H1 (cell line): Measurements from ENCODE around the gene MYO5A. TPM values are rescaled to one million over a fixed set of nuclear protein-coding genes. Genes with fewer than 3 reads are reported as not detected.

Experiments
- CTCF ChIA-PET: fragments of 300-600 bp; sonication (Branson Sonifier 250); formaldehyde crosslinking; loops from one replicate; lab custom pipeline; 2021; ENCODE audit not compliant: partially characterized antibody; lab: Charles Lee
- POLR2A ChIA-PET: fragments of 300-600 bp; sonication (Branson Sonifier 250); formaldehyde crosslinking; loops from one replicate; lab custom pipeline; 2021; ENCODE audit warnings: inconsistent platforms; ENCODE audit not compliant: partially characterized antibody; lab: Charles Lee
- DNase-seq, 2 experiments: peaks; one replicate each; pipeline versions ENCODE4 v3.0.0 to v3.0.0-alpha.2; 2010 to 2022; ENCODE audit warnings: low spot score in 2 of 2, low read depth in 1 of 2, mixed read lengths in 1 of 2
- FAIRE-seq: peaks from 2 replicates; lab custom pipeline; 2011; peaks lifted over from hg19 to GRCh38; lab: Jason Lieb, UNC
- H2AFZ ChIP-seq: 2 replicates; pipeline ENCODE4 v1.8.1; 2012; ENCODE audit warnings: low read length, inconsistent platforms
- H2AK5ac ChIP-seq: 2 replicates; pipeline ENCODE4 v1.6.1; 2013; ENCODE audit warnings: low read depth, low read length
- H2BK120ac ChIP-seq: replicated peaks from 2 replicates; pipeline ENCODE3; 2013; ENCODE audit warnings: low read depth, low read length, inconsistent platforms
- H2BK12ac ChIP-seq: 2 replicates; pipeline ENCODE4 v1.6.1; 2013; ENCODE audit warnings: low read depth, low read length
- H2BK15ac ChIP-seq: 2 replicates; pipeline ENCODE4 v1.6.1; 2013; ENCODE audit warnings: low read length
- H2BK20ac ChIP-seq: 2 replicates; pipeline ENCODE4 v1.6.1; 2013; ENCODE audit warnings: low read length
- H2BK5ac ChIP-seq: 2 replicates; pipeline ENCODE4 v1.6.1; 2013; ENCODE audit warnings: low read depth, low read length
- H3K14ac ChIP-seq: 2 replicates; pipeline ENCODE4 v1.6.1; 2013; ENCODE audit warnings: inconsistent platforms; ENCODE audit not compliant: insufficient read length
- H3K18ac ChIP-seq: 2 replicates; pipeline ENCODE4 v1.6.1; 2013; ENCODE audit warnings: low read length; ENCODE audit errors: extremely low read depth
- H3K23ac ChIP-seq: 2 replicates; pipeline ENCODE4 v1.6.1; 2013; ENCODE audit warnings: inconsistent platforms; ENCODE audit not compliant: insufficient read length
- H3K23me2 ChIP-seq: 2 replicates; pipeline ENCODE4 v1.6.1; 2013; ENCODE audit warnings: low read depth, low read length
- H3K27ac ChIP-seq: 2 replicates; pipeline ENCODE4 v1.6.1; 2011; ENCODE audit warnings: low read depth, low read length, inconsistent platforms
- H3K27me3 ChIP-seq, 4 experiments: replicated peaks in 1 of 4; 1 replicate in 1 of 4; 2 replicates in 3 of 4; pipeline versions ENCODE4 v1.6.1 to v1.8.1; 2011 to 2013; ENCODE audit warnings: low read length in 3 of 4, mild to moderate bottlenecking in 3 of 4, inconsistent platforms in 2 of 4, mixed read lengths in 2 of 4, moderate library complexity in 1 of 4; ENCODE audit not compliant: control insufficient read depth in 3 of 4, insufficient read depth in 3 of 4; ENCODE audit errors: extremely low read depth in 1 of 4
- H3K36me3 ChIP-seq, 4 experiments: 2 replicates each; pipeline versions ENCODE4 v1.6.1 to v1.8.1; 2011 to 2013; ENCODE audit warnings: mild to moderate bottlenecking in 4 of 4, low read length in 3 of 4, moderate library complexity in 2 of 4, control low read depth in 1 of 4, inconsistent platforms in 1 of 4; ENCODE audit not compliant: insufficient read depth in 4 of 4, control insufficient read depth in 2 of 4
- H3K4ac ChIP-seq: replicated peaks from 2 replicates; pipeline ENCODE3; 2013; ENCODE audit warnings: low read length, low read depth, mixed read lengths, inconsistent platforms; ENCODE audit not compliant: insufficient read length
- H3K4me1 ChIP-seq, 4 experiments: replicated peaks in 1 of 4; 1 replicate in 1 of 4; 2 replicates in 3 of 4; pipeline versions ENCODE4 v1.6.1 to v1.8.1; 2011 to 2013; ENCODE audit warnings: low read length in 3 of 4, inconsistent platforms in 2 of 4, mixed read lengths in 1 of 4; ENCODE audit not compliant: insufficient read depth in 4 of 4, control insufficient read depth in 3 of 4
- H3K4me2 ChIP-seq, 2 experiments: 2 replicates each; pipeline versions ENCODE4 v1.6.1 to v1.8.1; 2011 to 2013; ENCODE audit warnings: low read depth in 2 of 2, low read length in 2 of 2, control low read depth in 1 of 2, inconsistent platforms in 1 of 2, mild to moderate bottlenecking in 1 of 2; ENCODE audit not compliant: insufficient read depth in 1 of 2
- H3K4me3 ChIP-seq, 4 experiments: fragments of 200-600, 300-600 bp in 1 of 4; sonication (generic), shearing (Covaris generic), sonication (Bioruptor Twin) in 1 of 4; 2 replicates each; pipeline versions ENCODE4 v1.5.1 to v1.8.1; 2011 to 2016; ENCODE audit warnings: low read length in 4 of 4, low read depth in 3 of 4, control low read depth in 2 of 4, inconsistent platforms in 2 of 4, mild to moderate bottlenecking in 2 of 4, mixed read lengths in 1 of 4, moderate library complexity in 1 of 4; ENCODE audit not compliant: insufficient read depth in 2 of 4; ENCODE audit errors: extremely low read depth in 1 of 4
- H3K56ac ChIP-seq: replicated peaks from 2 replicates; pipeline ENCODE3; 2013; ENCODE audit warnings: low read depth, mild to moderate bottlenecking, mixed read lengths, low read length, inconsistent platforms; ENCODE audit not compliant: insufficient read length
- H3K79me1 ChIP-seq: 2 replicates; pipeline ENCODE4 v1.6.1; 2013; ENCODE audit warnings: low read depth, low read length, control low read depth
- H3K79me2 ChIP-seq, 2 experiments: 2 replicates each; pipeline versions ENCODE4 v1.6.1 to v1.8.1; 2012 to 2013; ENCODE audit warnings: low read length in 2 of 2, mild to moderate bottlenecking in 2 of 2, inconsistent platforms in 1 of 2; ENCODE audit not compliant: insufficient read depth in 2 of 2, control insufficient read depth in 1 of 2
- H3K9ac ChIP-seq, 4 experiments: replicated peaks in 1 of 4; 1 replicate in 1 of 4; 2 replicates in 3 of 4; pipeline versions ENCODE4 v1.6.1 to v1.8.1; 2011 to 2013; ENCODE audit warnings: low read depth in 3 of 4, low read length in 3 of 4, control low read depth in 2 of 4, mild to moderate bottlenecking in 2 of 4, moderate library complexity in 2 of 4, inconsistent platforms in 1 of 4; ENCODE audit errors: extremely low read depth in 1 of 4
- H3K9me3 ChIP-seq, 2 experiments: 2 replicates each; pipeline versions ENCODE4 v1.6.1 to v1.8.1; 2012 to 2013; ENCODE audit warnings: mild to moderate bottlenecking in 2 of 2, moderate library complexity in 2 of 2, control low read depth in 1 of 2, inconsistent platforms in 1 of 2, low read depth in 1 of 2, low read length in 1 of 2, mixed read lengths in 1 of 2; ENCODE audit not compliant: insufficient read depth in 2 of 2
- H4K20me1 ChIP-seq, 2 experiments: replicated peaks in 1 of 2; 2 replicates each; pipeline versions ENCODE3 to v1.8.1; 2011 to 2013; ENCODE audit warnings: inconsistent platforms in 2 of 2, low read length in 2 of 2, mild to moderate bottlenecking in 1 of 2; ENCODE audit not compliant: insufficient read depth in 2 of 2, control insufficient read depth in 1 of 2
- H4K5ac ChIP-seq: 2 replicates; pipeline ENCODE4 v1.6.1; 2013; ENCODE audit warnings: low read length, low read depth, mixed read lengths, inconsistent platforms; ENCODE audit not compliant: insufficient read length
- H4K8ac ChIP-seq: 2 replicates; pipeline ENCODE4 v1.8.0; 2013; ENCODE audit warnings: mild to moderate bottlenecking, moderate library complexity, low read length, inconsistent platforms; ENCODE audit not compliant: insufficient read depth; ENCODE audit errors: extremely low read depth
- H4K91ac ChIP-seq: replicated peaks from 2 replicates; pipeline ENCODE3; 2013; ENCODE audit warnings: low read length, mixed read lengths, inconsistent platforms; ENCODE audit not compliant: insufficient read length
- CBX8 ChIP-seq: fragments of 300-800, 300-1000 bp; sonication (generic); IDR thresholded peaks from 2 replicates; pipeline ENCODE4 v1.7.1; 2016; ENCODE audit warnings: low read depth, low read length, borderline replicate concordance
- CTCF ChIP-seq, 3 experiments: IDR thresholded peaks; 1 replicate in 2 of 3; 2 replicates in 1 of 3; pipeline versions ENCODE4 v1.5.1 to v1.6.1; 2011; ENCODE audit warnings: low read length in 3 of 3, mild to moderate bottlenecking in 3 of 3, inconsistent platforms in 2 of 3, low read depth in 1 of 3, moderate library complexity in 1 of 3; ENCODE audit not compliant: insufficient read depth in 1 of 3; ENCODE audit errors: control extremely low read depth in 1 of 3
- E2F6 ChIP-seq: IDR thresholded peaks from 2 replicates; pipeline ENCODE4 v1.6.1; 2012; ENCODE audit warnings: inconsistent platforms
- EZH2 ChIP-seq: fragments of 200-600 bp; sonication (generic); IDR thresholded peaks from 2 replicates; pipeline ENCODE4 v1.7.1; 2012; ENCODE audit warnings: low read depth, mild to moderate bottlenecking, moderate library complexity, low read length, inconsistent platforms; ENCODE audit not compliant: severe bottlenecking
- POLR2AphosphoS5 ChIP-seq: IDR thresholded peaks from 2 replicates; pipeline ENCODE4 v1.6.1; 2011; ENCODE audit warnings: low read depth, low read length
- RNF2 ChIP-seq: fragments of 200-900, 300-1000 bp; sonication (generic); IDR thresholded peaks from 2 replicates; pipeline ENCODE4 v1.7.1; 2016; ENCODE audit warnings: borderline replicate concordance, low read depth, mild to moderate bottlenecking, antibody characterized with exemption, low read length; ENCODE audit not compliant: poor library complexity, severe bottlenecking; ENCODE audit errors: missing control alignments
- SIRT6 ChIP-seq: IDR thresholded peaks from one replicate; pipeline ENCODE4 v1.7.1; 2012; ENCODE audit warnings: low read length, inconsistent platforms
- SP2 ChIP-seq: IDR thresholded peaks from 2 replicates; pipeline ENCODE4 v1.6.1; 2012; ENCODE audit warnings: mild to moderate bottlenecking, low read length, inconsistent platforms
- SP4 ChIP-seq: IDR thresholded peaks from 2 replicates; pipeline ENCODE4 v1.6.1; 2012; ENCODE audit warnings: low read length, inconsistent platforms
- TAF1 ChIP-seq: IDR thresholded peaks from 2 replicates; pipeline ENCODE4 v1.6.1; 2011; ENCODE audit warnings: mild to moderate bottlenecking, low read depth, low read length
- TCF12 ChIP-seq: IDR thresholded peaks from 2 replicates; pipeline ENCODE4 v1.6.1; 2011; ENCODE audit warnings: low read depth, mild to moderate bottlenecking, low read length
- WGBS, 2 experiments: shearing (Covaris generic) in 1 of 2; methylation state at CpG; one replicate each; pipeline versions ENCODE4 v1.1.6 to v1.1.7; 2013 to 2015; ENCODE audit warnings: low lambda C conversion rate in 2 of 2, mixed read lengths in 2 of 2, inconsistent platforms in 1 of 2, low coverage in 1 of 2, missing lambda C conversion rate in 1 of 2; ENCODE audit not compliant: insufficient replicate concordance in 2 of 2, insufficient coverage in 1 of 2, insufficient read length in 1 of 2; ENCODE audit errors: extremely low coverage in 1 of 2, missing lambda C conversion rate in 1 of 2; 5-methylcytosine and 5-hydroxymethylcytosine counted together
- polyA plus RNA-seq, 7 experiments: library from polyadenylated mRNA; depleted of rRNA in 3 of 7; stranded (reverse) in 5 of 7; unstranded in 2 of 7; fragments of >200 nt in 5 of 7; fragments of 200-250 nt in 2 of 7; gene quantifications; 1 replicate in 5 of 7; 2 replicates in 1 of 7; 4 replicates in 1 of 7; pipeline versions ENCODE4 v1.2.1 to v1.2.3, GENCODE V29; 2011 to 2013; ENCODE audit warnings: missing spikeins in 2 of 7, mixed read lengths in 2 of 7
- total RNA-seq: library from RNA; stranded (reverse); fragmentation: NEBNext Ultra II Directional; extraction: Animal tissue kit (Norgen Biotek cat#: 25700); gene quantifications from 2 replicates; pipeline ENCODE4 v1.2.1, GENCODE V29; 2021

The MYO5A gene
- total and polyA plus RNA-seq, 2 of the 8 experiments (the other 6 are each of a cell fraction or from before 2014, with no cell fraction given) = 11.4 to 24.7 TPM

GRCh38 chr15:52514482-52514881 is 14.2 kb downstream of the MYO5A start:
- no peaks in the 10 kb centered on the region for H3K23me2 ChIP-seq
- 0 out of 7 replicates have a peak, but pooled peaks cover 0 to 4% (median 0%) of the 10 kb centered on the region in 4 experiments for H3K4me1 ChIP-seq
- no peak for DNase-seq
- H2BK5ac ChIP-seq = no peak overlapping the region
- no peaks in the 10 kb centered on the region; the same call in 1 of the 2 replicates for H3K79me1 ChIP-seq
- no peak overlapping the region for H4K91ac ChIP-seq
- no peak overlapping the region for H2BK20ac ChIP-seq
- H3K14ac ChIP-seq = no peak overlapping the region
- no peak overlapping the region for H2BK12ac ChIP-seq
- H3K79me2 ChIP-seq = peaks cover 0 to 13% of the 10 kb centered on the region in 2 experiments; a peak in 2 of 4 replicates
- no peak overlapping the region for H3K9ac ChIP-seq
- ChIA-PET CTCF (interaction anchor here (0.9 to 1.4 kb wide), 3 partner anchors 18 to 298 kb away, joined by 3 read pairs; no protein-coding TSS in a partner anchor), POLR2A (no interaction called here)
- 92% methylated on average over 1 of the region's 1 CpG; no CpG with 5 or more reads in 1 of the 2 experiments for WGBS, 2 experiments
- no peak overlapping the region for H2BK120ac ChIP-seq
- no peak overlapping the region for H3K27ac ChIP-seq
- H3K9me3 ChIP-seq = no peaks in the 10 kb centered on the region
- no peak overlapping the region for H3K4ac ChIP-seq
- no peak for FAIRE-seq
- H4K20me1 ChIP-seq = no peaks in the 10 kb centered on the region
- H2AFZ ChIP-seq = no peak overlapping the region
- no peaks in the 10 kb centered on the region for H3K27me3 ChIP-seq
- H4K8ac ChIP-seq = no peak overlapping the region
- no peak overlapping the region for H2BK15ac ChIP-seq
- H3K4me3 ChIP-seq = no peak overlapping the region
- no peak overlapping the region for H3K18ac ChIP-seq
- H2AK5ac ChIP-seq = no peak overlapping the region
- H4K5ac ChIP-seq = no peak overlapping the region
- H3K23ac ChIP-seq = no peak overlapping the region
- no peak overlapping the region for H3K4me2 ChIP-seq
- no peak overlapping the region for H3K56ac ChIP-seq
- H3K36me3 ChIP-seq = no peaks in the 10 kb centered on the region
- TF ChIP-seq CBX8 (no peak), SIRT6 (no peak), POLR2AphosphoS5 (no peak), E2F6 (no peak), TAF1 (no peak), SP2 (no peak), CTCF (IDR thresholded peaks at IDR 0.05; ENCODE audit: control extremely low read depth in 1 of 3, insufficient read depth in 1 of 3, low read depth in 1 of 3, low read length in 3 of 3) (no peak), RNF2 (no peak), TCF12 (no peak), EZH2 (no peak), SP4 (no peak)
